GM19193 (cell line): ENCODE data around the gene PROSER2.

Source experiments
- POLR2A ChIP-seq: IDR thresholded peaks from 4 replicates; pipeline ENCODE4 v1.6.1; 2011; ENCODE audit not compliant: insufficient read depth, insufficient read length; ENCODE audit errors: extremely low read depth

PROSER2 gene, protein sequence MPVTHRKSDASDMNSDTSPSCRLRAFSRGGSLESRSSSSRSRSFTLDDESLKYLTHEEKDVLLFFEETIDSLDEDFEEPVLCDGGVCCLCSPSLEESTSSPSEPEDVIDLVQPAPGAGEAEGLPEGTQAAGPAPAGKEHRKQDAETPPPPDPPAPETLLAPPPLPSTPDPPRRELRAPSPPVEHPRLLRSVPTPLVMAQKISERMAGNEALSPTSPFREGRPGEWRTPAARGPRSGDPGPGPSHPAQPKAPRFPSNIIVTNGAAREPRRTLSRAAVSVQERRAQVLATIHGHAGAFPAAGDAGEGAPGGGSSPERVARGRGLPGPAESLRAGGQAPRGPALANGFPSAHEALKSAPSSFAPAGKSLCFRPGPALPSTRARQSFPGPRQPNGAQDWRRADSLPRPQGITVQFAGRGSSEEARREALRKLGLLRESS

DNA sequence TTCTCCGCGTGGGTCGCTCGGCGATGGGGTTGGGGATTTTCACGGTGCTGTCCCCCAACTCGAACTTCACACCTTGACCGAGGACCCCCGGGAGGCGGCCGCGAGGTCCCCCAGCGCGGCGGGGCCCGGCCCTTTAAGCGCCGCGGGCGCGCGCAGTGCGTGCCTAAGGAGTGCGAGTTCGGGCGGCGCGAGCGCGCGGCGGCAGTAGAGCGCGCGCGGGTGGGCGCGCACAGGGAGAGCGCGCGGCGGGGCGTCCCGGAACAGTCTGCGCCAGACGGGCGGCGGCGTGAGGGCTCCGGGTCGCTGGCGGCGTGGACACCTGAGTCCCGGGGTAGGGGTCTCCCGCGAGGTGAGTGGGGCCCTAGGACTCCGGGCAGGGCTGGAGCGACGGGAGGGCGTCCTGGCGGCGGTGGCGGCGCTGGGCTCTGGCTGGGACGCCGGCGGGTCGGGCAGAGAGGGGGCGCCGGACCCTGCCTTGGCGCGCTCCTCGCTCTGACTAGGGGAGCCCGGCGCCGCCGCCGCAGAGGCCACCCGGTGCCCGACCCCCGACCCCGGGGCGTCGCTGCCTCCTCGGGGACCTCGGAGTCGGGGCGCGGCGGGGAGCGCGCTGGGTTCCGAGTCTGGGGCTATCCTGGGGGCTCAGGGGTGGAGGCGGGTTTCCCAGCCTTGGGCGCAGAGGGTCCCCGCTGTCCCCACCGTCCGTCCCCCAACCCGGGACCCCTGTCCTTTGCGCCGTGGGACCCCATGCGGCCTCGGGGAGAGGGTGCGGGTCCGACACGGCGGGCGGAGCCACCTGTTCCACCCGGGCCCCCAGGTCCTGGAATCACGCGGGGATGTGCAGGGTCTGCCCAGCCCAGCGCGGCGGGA, at the start of gene PROSER2:
Gene PROSER2 (plus strand): TSS at position 235 of the 867 bp plus-strand sequence. CDS start 28,722 bp downstream, outside the sequence.
- TF ChIP-seq POLR2A, result no peak

GRCh38 chr10:11773761-11774441, 49.3 kb upstream of the PROSER2 start:
- no peak for TF ChIP-seq POLR2A

DNA sequence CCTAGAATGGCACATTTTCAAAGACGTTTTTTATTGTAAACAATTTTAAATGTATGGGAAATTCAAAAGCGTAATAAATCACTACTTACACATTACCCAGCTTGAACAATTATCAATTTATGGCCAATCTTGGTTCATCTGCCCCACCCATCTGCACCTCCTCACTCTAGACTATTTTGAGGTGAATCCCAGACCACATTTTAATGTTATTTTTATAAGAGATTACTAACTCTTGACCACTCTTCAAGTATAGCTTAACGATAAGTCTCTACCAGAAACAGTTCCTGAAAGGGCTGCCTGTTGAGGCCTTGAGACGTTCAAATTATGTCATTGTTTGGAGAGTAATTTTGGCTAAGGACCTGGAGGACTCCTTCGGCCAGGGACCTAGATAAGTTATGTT, 47.7 kb upstream of the PROSER2 start:
- TF ChIP-seq POLR2A, result no peak

- TF ChIP-seq POLR2A, result no peak
These were observed 47.1 kb upstream of the PROSER2 start for GRCh38 chr10:11776080-11776479.

DNA sequence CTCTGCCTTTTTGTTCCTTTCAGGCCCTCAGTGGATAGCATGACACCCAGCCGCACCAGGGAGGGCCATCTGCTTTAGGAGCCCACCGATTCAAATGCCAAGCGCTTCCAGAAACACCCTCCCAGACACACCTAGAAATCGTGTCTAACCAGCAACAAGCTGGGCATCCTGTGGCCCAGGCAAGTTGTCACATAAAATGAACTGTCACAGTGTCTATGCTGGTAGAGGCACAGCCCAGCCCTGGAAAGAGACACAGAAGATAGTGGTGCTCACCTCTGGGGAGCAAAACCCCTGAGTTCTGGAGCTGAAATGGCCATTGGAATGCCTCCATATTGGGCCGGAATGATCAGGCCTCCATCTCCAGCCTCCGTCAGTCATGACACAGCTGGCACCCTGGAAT, 42.0 kb upstream of the PROSER2 start:
- no peak for TF ChIP-seq POLR2A

GRCh38 chr10:11782793-11783557, 40.2 kb upstream of the PROSER2 start:
- no peak for TF ChIP-seq POLR2A

DNA sequence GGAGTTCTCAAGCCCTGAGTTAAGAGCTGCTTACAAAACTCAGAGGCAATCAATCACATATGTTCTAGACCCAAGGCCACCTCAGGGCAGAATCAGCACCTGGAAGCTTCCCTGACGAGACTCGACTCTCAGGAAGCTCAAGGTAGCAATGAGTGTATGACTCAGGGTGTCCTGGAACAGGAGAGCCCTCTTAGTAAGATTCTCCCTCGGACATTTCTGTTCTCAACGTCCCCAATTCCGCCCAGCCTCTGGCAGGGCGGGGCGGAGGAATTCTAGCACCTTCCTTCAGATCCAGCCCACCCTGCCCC, 39.6 kb upstream of the PROSER2 start:
- no peak for TF ChIP-seq POLR2A

DNA sequence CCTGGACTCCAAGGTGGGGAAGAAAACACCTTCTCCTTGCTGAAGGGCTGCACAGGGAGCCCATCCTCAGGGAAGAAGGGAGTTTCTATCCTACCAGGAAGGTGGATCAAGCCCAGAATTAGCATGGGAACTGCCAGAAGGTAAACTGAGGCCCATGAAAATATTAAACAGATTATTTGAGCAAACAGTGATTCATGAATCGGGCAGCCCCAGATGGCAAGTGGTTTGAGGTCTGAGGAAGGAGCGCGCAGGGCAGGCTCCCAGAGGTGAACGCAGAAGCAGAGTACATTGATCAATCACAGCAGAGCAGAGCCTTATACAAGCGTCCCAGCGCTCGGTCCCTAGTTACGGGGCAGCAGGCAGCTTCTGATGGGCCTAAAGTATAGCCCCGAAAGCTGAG, 35.8 kb upstream of the PROSER2 start:
- TF ChIP-seq POLR2A, result no peak

- TF ChIP-seq POLR2A, result no peak
These were observed 35.3 kb upstream of the PROSER2 start for GRCh38 chr10:11787846-11788245.

DNA sequence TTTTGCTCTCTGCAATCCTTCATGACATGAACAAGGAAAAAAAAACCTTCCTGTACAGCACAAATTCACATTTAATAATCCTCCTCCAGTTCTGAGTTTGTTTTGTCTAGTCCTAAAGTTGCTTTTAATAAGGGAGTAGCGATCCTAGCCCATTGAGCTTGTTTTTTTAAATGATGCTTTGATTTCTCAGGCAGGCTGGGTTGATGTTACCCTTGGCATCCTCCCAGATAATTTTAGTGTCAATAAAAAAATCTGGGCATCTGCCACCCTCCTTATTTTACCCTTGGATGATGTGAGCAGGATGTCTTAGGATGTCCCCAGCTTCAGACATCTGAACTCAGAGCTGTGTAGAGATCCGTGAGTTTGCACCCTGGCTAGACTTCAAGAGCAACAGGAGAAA, 33.9 kb upstream of the PROSER2 start:
- TF ChIP-seq POLR2A, result no peak

- TF ChIP-seq POLR2A, result no peak
These were observed 33.2 kb upstream of the PROSER2 start for GRCh38 chr10:11789956-11790355.

DNA sequence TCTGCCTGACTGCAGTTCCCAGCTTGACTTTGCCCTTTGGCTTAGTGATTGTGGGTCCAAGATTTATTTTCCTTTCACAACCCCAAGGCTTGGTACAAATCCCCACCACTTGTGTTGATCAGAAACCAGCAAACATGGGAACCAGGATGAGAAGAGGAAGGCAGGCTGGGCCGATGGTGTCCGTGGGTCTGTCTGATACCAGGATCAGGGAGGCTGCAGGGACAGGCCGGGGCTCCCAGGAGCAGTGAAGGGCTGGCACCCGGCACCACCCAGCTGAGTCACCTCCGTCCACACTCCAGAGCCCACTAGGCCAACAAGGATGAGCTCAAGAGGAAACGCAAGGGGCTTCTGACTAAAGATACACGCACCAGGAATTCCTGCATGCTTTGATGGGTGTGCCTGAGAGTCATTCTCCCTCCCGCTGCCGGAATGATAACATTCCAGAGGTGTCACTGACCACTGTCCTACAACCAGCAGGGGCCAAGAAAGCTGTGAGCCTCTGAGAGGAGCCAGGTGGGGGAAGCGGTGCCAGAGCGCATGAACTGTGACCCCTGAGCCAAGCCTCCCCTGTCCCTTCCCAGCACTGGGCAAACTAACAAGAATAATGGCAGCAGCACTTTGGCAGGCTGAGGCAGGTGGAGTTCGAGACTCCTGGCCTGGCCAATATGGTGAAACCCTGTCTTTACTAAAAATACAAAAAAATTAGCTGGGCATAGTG, 29.2 kb upstream of the PROSER2 start:
- no peak for TF ChIP-seq POLR2A

GRCh38 chr10:11794566-11794965, 28.6 kb upstream of the PROSER2 start:
- TF ChIP-seq POLR2A, result no peak
